Hematopoietic multipotent progenitor cell (in vitro differentiated cells): Measurements from ENCODE around the gene PTPN14. TPM values are rescaled to one million over a fixed set of nuclear protein-coding genes. Genes with fewer than 3 reads are reported as not detected.

Experiments
- total RNA-seq: library from RNA; depleted of rRNA; stranded (reverse); fragments of >200 nt; gene quantifications from one replicate; pipeline ENCODE4 v1.2.3, GENCODE V29; 2012

Gene PTPN14
- total RNA-seq, 1 donor = 4.6 TPM

Other genes with a start within 250 kb of the PTPN14 start
- gene CENPF, start 51.6 kb upstream of the PTPN14 start, total RNA-seq = 2.4 TPM